NCI-H1417 (cell line): Measurements from ENCODE around the gene TMEM108.

Experiments
- DNase-seq, 3 experiments: peaks; one replicate each; lab custom pipeline; 2025; lab: John Stamatoyannopoulos, UW

Gene TMEM108

GRCh38 chr3:133227813-133228212, 189.6 kb downstream of the TMEM108 start:
- DNase-seq, result no peak

GRCh38 chr3:133230195-133230594, 192.0 kb downstream of the TMEM108 start:
- DNase-seq, result no peak

DNA sequence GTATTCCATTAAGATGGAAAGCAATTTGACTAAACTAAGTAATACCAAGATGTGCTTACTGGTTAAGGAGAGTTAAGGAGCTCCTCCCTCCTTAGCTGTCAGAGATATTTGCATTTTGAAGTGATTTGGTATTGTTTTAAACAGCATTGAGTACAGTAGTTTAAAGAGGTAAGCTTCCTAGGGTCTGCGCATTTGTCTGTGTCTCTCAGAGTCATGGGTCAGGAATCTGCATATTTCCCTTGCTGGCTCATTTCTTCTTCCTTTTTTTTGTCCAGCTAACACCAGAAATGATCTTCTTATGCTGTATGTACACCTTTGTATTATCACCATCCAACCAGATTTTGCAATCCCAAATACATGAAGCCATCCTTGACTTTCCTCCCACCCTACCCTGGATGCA, 198.7 kb downstream of the TMEM108 start:
- DNase-seq, result no peak

- peak in 1 of 3 experiments; percentile 14 for DNase-seq
Measured at GRCh38 chr3:133237380-133237779, 199.2 kb downstream of the TMEM108 start.

DNA sequence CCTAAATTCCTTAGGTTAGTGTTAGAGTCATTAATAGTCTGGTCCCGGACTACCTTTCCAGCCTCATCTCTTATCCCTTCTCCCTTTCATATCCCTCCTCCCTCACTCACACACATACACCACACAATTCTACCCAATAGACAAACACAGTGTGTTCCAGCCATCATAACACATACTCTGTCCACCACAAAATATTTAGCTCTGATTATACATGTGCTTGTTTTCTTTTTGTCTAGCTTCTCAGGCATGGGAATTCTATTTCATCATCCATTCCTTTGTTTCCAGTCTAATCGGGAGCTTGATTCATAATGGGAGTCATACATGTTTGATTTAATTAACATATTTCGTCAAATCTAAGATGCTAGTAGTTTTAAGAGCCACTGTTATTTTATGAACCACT, 199.8 kb downstream of the TMEM108 start:
- no peak for DNase-seq

DNA sequence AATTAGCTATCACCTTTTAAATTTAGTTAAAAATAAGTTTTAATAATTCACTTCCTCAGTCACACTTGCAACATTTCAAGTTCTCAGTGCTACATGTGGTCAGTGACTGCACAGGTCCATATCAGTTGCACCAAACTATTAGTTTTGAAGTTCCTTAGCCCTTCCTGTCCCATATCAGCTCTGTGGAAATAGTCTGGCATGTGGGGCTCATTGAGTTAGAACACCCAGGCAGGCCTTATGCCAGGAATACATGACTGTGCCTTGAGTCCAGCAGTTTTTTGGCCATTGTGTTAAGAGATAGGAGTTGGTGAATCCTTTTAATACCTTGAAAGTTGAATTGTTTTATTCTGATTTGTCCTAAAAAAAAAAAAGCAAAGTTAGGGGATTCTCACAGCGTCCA, 207.9 kb downstream of the TMEM108 start:
- DNase-seq, result no peak

DNA sequence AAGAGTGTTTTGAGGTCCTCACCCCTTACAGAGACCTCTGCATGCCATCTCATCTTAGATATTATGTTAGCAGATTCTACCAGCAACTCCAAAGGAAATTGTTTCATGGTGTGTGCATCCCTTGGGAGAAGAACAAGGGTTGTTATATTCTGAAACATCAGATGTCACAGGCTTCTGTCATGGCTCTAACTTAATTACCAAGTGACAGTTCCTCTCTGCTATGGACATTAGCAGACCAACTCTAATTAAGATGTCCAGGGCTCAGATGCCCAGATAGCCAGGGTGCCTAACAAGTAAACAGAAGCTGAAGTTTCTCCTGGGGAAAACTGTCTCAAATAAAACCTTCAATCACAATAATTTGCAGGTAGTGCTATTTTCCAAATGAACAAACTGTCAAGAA, 208.6 kb downstream of the TMEM108 start:
- no peak for DNase-seq

DNA sequence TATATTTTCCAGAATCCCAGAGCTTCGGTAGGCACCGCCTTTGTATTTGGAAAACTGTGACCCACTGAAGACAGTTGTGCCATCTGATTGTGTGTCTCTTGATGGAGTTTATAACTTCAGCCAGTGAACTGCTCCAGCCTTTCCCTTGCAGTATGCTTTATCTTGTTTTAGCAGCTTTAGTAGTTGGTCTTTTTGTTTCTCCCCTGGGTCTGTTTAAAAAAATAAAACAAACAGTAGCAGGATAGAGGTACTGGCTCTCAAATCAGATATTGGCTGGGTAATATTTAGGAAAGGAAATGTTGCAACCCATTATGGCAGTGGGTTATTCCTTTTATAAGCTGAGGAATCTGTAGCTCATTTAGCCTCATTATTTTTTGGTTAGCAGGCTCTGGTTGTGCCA, 210.2 kb downstream of the TMEM108 start:
- DNase-seq, result no peak

GRCh38 chr3:133249490-133249889, 211.3 kb downstream of the TMEM108 start:
- DNase-seq, result no peak

DNA sequence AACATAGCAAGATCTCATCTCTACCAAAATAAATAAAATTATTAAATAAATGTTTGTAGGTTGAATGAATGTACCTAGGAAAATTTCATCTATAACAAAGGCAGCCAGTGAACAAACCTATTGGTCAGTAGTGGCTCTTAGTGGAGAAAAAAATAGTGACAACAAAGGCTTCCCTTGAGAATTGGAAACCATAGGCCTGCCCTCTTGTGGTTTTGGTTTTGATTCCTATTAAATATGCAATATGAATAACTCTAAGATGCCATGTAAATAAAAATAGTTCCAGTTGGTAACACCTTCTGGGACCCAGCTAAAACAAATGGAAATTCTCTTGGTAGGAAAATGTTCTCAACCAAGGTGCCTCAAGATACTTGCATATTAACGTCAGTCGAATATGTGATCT, 216.0 kb downstream of the TMEM108 start:
- no peak for DNase-seq

DNA sequence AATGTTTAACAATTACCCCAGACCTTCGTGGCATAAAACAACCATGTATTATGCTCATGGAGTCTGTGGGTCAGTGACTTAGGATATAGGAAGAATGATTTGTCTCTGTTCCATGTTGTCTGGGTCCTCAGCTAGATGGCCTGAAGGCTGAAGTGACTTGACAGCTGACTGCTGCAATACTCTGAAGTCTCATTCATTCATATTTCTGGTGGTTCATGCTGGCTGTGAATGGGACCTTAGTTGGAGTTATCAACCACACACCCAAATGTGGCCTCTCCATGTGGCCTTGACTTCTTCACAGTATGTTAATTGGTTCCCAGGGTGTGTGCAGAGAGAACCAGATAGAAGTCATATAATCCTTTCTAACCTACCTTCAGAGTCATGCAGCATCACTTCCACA, 216.5 kb downstream of the TMEM108 start:
- DNase-seq, result no peak

- no peak for DNase-seq
Measured at GRCh38 chr3:133256787-133257483, 218.7 kb downstream of the TMEM108 start.

GRCh38 chr3:133258358-133258757, 220.2 kb downstream of the TMEM108 start:
- no peak for DNase-seq

GRCh38 chr3:133259767-133260166, 221.6 kb downstream of the TMEM108 start:
- DNase-seq, result no peak

GRCh38 chr3:133262333-133262732, 224.1 kb downstream of the TMEM108 start:
- no peak for DNase-seq

DNA sequence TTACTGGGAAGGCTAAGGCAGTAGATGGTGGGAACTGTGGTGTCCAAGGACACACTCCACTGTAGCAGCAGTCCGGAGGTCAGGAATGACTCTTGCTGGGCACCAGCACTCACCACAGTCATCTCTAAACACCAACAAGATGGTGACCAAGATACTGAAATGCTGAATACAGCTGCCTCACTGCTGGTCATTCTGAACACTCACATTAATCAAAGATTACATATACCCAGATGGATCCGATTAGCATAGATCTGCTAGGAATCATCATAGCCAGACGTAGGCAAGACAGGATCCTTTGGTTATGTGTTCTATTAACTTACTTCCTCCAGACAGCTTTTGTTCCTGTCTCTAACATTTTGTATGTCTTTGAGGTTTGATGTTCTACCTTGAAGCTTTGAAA, 226.7 kb downstream of the TMEM108 start:
- DNase-seq, result no peak

DNA sequence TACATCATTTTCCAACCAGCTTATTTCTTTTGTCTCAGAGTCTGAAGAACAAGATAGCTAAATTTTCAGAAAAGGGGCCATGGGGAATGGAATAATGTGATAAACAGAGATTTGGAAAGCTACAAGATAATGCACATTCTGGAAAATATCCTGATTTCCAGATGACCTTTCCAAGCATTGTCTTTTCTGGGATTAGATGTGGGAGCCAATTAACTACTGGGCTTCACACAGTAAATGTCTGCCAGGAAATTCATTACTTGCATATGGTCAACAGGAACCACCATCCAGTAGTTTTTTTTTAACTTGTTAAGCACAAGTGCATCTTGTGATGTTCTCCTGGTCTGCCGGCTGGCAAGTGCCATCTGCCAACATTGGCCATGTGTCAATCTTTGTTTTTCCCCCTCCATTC, 230.5 kb downstream of the TMEM108 start:
- no peak for DNase-seq

DNA sequence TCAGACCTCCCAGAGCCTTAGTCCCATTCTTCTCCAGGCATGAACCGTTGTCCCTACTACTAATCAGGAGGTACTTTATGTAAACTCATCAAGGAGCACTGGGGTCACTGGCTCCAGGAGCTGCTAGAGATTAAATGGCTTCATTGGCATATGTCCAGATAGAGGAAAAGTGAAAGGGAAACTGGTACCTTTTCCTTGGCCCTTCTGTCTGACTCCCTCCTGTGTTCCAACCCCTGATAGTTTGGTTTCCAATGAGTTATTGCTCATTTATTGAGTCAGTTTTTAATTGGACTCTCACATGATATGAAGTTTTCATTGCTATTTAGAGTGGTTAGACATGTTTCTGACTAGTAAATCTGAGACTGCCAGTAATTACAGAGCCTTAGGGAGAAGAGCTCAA, 231.2 kb downstream of the TMEM108 start:
- DNase-seq, result peak in 1 of 3 experiments; percentile 60

GRCh38 chr3:133270631-133271030, 232.4 kb downstream of the TMEM108 start:
- DNase-seq, result no peak

DNA sequence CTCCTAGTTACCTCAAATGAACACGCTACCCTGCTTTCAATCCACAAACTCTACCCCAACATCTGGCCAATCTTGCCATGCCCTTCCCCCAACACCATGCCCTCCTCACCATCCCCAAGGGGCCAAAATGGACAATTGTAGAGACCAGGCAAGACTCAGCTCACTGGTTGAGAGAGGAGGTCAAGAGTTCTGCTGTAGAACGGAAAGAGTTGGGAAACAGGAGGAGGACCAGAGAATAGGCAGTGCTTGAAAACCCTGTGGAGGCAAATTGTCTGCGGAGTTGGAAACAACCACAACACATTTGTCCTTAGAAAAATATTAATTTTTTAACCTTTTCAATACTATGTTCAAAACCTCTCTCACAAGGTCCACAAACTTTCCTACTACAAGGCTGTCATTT, 232.9 kb downstream of the TMEM108 start:
- DNase-seq, result no peak

DNA sequence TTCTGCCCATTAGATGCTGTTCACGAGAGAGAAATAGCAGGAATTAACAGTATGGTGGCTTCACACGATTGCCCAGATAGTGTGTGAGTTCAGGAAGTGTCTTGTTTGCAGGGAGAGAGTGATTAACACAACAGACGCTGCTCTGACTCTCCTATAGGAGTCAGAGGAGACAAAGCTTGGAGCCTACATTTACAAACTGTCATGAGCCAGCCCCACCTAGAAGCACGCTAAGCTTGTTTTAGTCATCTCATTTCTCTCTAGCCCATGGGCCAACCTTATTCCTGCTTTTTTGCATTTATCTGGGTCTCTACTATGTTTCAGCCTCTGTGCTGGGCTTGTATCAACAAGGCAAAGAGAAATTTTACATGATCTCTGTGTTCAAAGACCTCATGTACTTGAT, 233.3 kb downstream of the TMEM108 start:
- DNase-seq, result peak in 1 of 3 experiments; percentile 8

- DNase-seq, result no peak
Measured at GRCh38 chr3:133273346-133273745, 235.2 kb downstream of the TMEM108 start.

DNA sequence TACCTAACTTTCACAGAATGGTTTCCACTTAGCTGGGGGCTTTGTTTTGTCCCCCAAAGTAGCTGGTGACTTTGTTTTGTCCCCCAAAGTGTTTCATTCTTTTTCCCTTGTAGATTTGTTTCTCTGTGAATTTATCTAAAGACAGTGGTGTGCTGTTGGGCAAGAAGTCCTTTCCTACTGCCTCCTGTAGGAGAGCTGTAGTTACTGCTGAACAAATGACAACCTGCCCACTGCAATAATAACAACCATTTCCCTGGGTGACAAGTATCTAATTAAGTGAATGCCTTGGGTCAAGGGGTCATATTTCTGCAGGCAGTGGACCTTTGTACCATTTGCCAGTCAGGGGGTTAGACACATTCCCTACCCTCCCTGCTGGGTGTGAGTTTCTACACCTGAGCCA, 236.3 kb downstream of the TMEM108 start:
- no peak for DNase-seq

- peak in 1 of 3 experiments; percentile 10 for DNase-seq
Measured at GRCh38 chr3:133276594-133276993, 238.4 kb downstream of the TMEM108 start.
